OCI-M2 (cell line): Measurements from ENCODE around the gene STX18.

Experiments used
- DNase-seq: peaks from one replicate; lab custom pipeline; 2025; ENCODE audit not compliant: unreplicated experiment; lab: John Stamatoyannopoulos, UW

The STX18 gene

GRCh38 chr4:4440333-4441061, 101.4 kb downstream of the STX18 start:
- DNase-seq, result no peak

GRCh38 chr4:4439782-4440181, 102.1 kb downstream of the STX18 start:
- DNase-seq, result no peak

GRCh38 chr4:4438891-4439290, 103.0 kb downstream of the STX18 start:
- no peak for DNase-seq

- no peak for DNase-seq
Observed at GRCh38 chr4:4437798-4438470, 103.9 kb downstream of the STX18 start.

GRCh38 chr4:4436244-4436823, 105.5 kb downstream of the STX18 start:
- no peak for DNase-seq

- DNase-seq, result no peak
Observed at GRCh38 chr4:4433941-4434340, 107.9 kb downstream of the STX18 start.

GRCh38 chr4:4432341-4433125, 109.3 kb downstream of the STX18 start:
- DNase-seq, result no peak

- no peak for DNase-seq
Observed at GRCh38 chr4:4430492-4431195, 111.2 kb downstream of the STX18 start.

- no peak for DNase-seq
Observed at GRCh38 chr4:4428966-4429875, 112.6 kb downstream of the STX18 start.

GRCh38 chr4:4427886-4428285, 114.0 kb downstream of the STX18 start:
- DNase-seq, result no peak

GRCh38 chr4:4427121-4427870, 114.6 kb downstream of the STX18 start:
- no peak for DNase-seq

- DNase-seq, result no peak
Observed at GRCh38 chr4:4426511-4427120, 115.2 kb downstream of the STX18 start.

GRCh38 chr4:4425696-4426095, 116.2 kb downstream of the STX18 start:
- no peak for DNase-seq

GRCh38 chr4:4425119-4425690, 116.6 kb downstream of the STX18 start:
- no peak for DNase-seq

- DNase-seq, result no peak
Observed at GRCh38 chr4:4424499-4425115, 117.2 kb downstream of the STX18 start.

GRCh38 chr4:4423706-4424498, 117.9 kb downstream of the STX18 start:
- no peak for DNase-seq

GRCh38 chr4:4422856-4423499, 118.9 kb downstream of the STX18 start:
- no peak for DNase-seq
